HCT116 (cell line): ENCODE measurements around the gene PIGQ. TPM values are rescaled to one million over a fixed set of nuclear protein-coding genes. Genes with fewer than 3 reads are reported as not detected.

ENCODE experiments used
- ATAC-seq: fragments of 200-7000 bp; cut with Tn5 transposase; 2 replicates; pipeline ENCODE4 v1.9.1; 2020; ENCODE audit warnings: mild to moderate bottlenecking, moderate library complexity
- BruUV-seq: library from RNA; stranded (reverse); fragments of 400-500 nt; replicated peaks from 2 replicates; lab custom pipeline; 2021; lab: Mats Ljungman, UMichigan
- CTCF ChIA-PET: fragments of 300-600 bp; sonication (Branson Sonifier 250); formaldehyde crosslinking; loops from one replicate; lab custom pipeline; 2021; ENCODE audit warnings: antibody characterized with exemption; lab: Charles Lee
- POLR2A ChIA-PET: fragments of 300-600, 350-600 bp; sonication (Branson Sonifier 250); formaldehyde crosslinking; loops from one replicate; lab custom pipeline; 2021; ENCODE audit warnings: antibody characterized with exemption; lab: Charles Lee
- RAD21 ChIA-PET, 2 experiments: fragments of 300-600 bp; sonication (Branson Sonifier 250); formaldehyde crosslinking; loops; one replicate each; lab custom pipeline; 2023; ENCODE audit warnings: low total read pairs in 2 of 2; ENCODE audit not compliant: uncharacterized antibody in 2 of 2, unreplicated experiment in 2 of 2, low non-redundant PET in 1 of 2; lab: Charles Lee
- DNase-seq: peaks from one replicate; pipeline ENCODE4 v3.0.0-alpha.2; 2010; ENCODE audit warnings: low read depth, low spot score
- H2AFZ ChIP-seq: fragments of 200-600 bp; shearing (Covaris generic), sonication (generic); 2 replicates; pipeline ENCODE4 v1.6.1; 2017; ENCODE audit warnings: low read depth, mixed run types, mixed read lengths, antibody characterized with exemption, low read length; ENCODE audit not compliant: poor library complexity, severe bottlenecking
- H3K27ac ChIP-seq: 2 replicates; pipeline ENCODE4 v1.5.1; 2012; ENCODE audit warnings: low read depth, low read length
- H3K27me3 ChIP-seq: fragments of 200-600 bp; sonication (generic); 2 replicates; pipeline ENCODE4 v1.6.1; 2016; ENCODE audit warnings: mixed run types, low read length, mixed read lengths; ENCODE audit not compliant: insufficient read depth
- H3K36me3 ChIP-seq, 2 experiments: fragments of 200-500 bp in 1 of 2; fragments of 200-600 bp in 1 of 2; sonication (Bioruptor generic) in 1 of 2; sonication (generic) in 1 of 2; 2 replicates each; pipeline versions ENCODE4 v1.5.1 to v1.6.1; 2014 to 2016; ENCODE audit warnings: low read length in 2 of 2, inconsistent platforms in 1 of 2, mixed read lengths in 1 of 2, mixed run types in 1 of 2; ENCODE audit not compliant: insufficient read depth in 2 of 2, control insufficient read depth in 1 of 2
- H3K4me1 ChIP-seq, 2 experiments: fragments of 200-600 bp in 1 of 2; sonication (generic) in 1 of 2; 2 replicates each; pipeline versions ENCODE4 v1.5.1 to v1.6.1; 2012 to 2017; ENCODE audit warnings: low read length in 2 of 2, inconsistent platforms in 1 of 2, mild to moderate bottlenecking in 1 of 2, mixed read lengths in 1 of 2, mixed run types in 1 of 2, moderate library complexity in 1 of 2; ENCODE audit not compliant: insufficient read depth in 2 of 2, control insufficient read depth in 1 of 2
- H3K4me2 ChIP-seq: fragments of 200-600 bp; sonication (generic); 2 replicates; pipeline ENCODE4 v1.6.1; 2017; ENCODE audit warnings: mixed run types, low read length, mixed read lengths
- H3K4me3 ChIP-seq, 2 experiments: fragments of 200-600 bp in 1 of 2; sonication (generic) in 1 of 2; replicated peaks in 1 of 2; 2 replicates each; pipeline ENCODE4 v1.5.1; 2011 to 2016; ENCODE audit warnings: low read length in 2 of 2, control low read depth in 1 of 2, low read depth in 1 of 2, mild to moderate bottlenecking in 1 of 2, mixed read lengths in 1 of 2, mixed run types in 1 of 2
- H3K79me2 ChIP-seq: fragments of 200-600 bp; sonication (generic); 2 replicates; pipeline ENCODE4 v1.6.1; 2017; ENCODE audit warnings: mild to moderate bottlenecking, mixed run types, low read length, moderate library complexity, mixed read lengths; ENCODE audit not compliant: insufficient read depth
- H3K9ac ChIP-seq: fragments of 200-600 bp; sonication (generic); 2 replicates; pipeline ENCODE4 v1.6.1; 2016; ENCODE audit warnings: low read length, mixed read lengths
- H3K9me2 ChIP-seq: fragments of 200-600 bp; sonication (generic), shearing (Covaris generic); 2 replicates; pipeline ENCODE4 v1.6.1; 2017; ENCODE audit warnings: mixed run types, mild to moderate bottlenecking, moderate library complexity; ENCODE audit not compliant: insufficient read depth
- H3K9me3 ChIP-seq, 2 experiments: fragments of 200-500 bp in 1 of 2; fragments of 200-600 bp in 1 of 2; sonication (Bioruptor generic) in 1 of 2; sonication (generic) in 1 of 2; 2 replicates each; pipeline ENCODE4 v1.6.1; 2014 to 2017; ENCODE audit warnings: low read length in 2 of 2, mixed read lengths in 2 of 2, inconsistent platforms in 1 of 2, low read depth in 1 of 2, mild to moderate bottlenecking in 1 of 2, mixed run types in 1 of 2, moderate library complexity in 1 of 2; ENCODE audit not compliant: control insufficient read depth in 1 of 2, insufficient read depth in 1 of 2
- H4K20me1 ChIP-seq: fragments of 200-600 bp; sonication (generic), shearing (Covaris generic); 2 replicates; pipeline ENCODE4 v1.6.1; 2017; ENCODE audit warnings: mixed run types, mild to moderate bottlenecking, moderate library complexity; ENCODE audit not compliant: insufficient read depth
- EGR1 ChIP-seq: IDR thresholded peaks from 2 replicates; pipeline ENCODE4 v1.6.1; 2012; ENCODE audit warnings: low read depth
- ELF1 ChIP-seq: IDR thresholded peaks from 2 replicates; pipeline ENCODE4 v1.6.1; 2012; ENCODE audit warnings: low read depth, borderline replicate concordance
- JUND ChIP-seq: IDR thresholded peaks from 2 replicates; pipeline ENCODE4 v1.6.1; 2012
- POLR2A ChIP-seq: IDR thresholded peaks from 2 replicates; pipeline ENCODE4 v1.7.0; 2011; ENCODE audit warnings: borderline replicate concordance; ENCODE audit not compliant: insufficient read depth, insufficient read length; ENCODE audit errors: extremely low read depth
- POLR2AphosphoS5 ChIP-seq: IDR thresholded peaks from 2 replicates; pipeline ENCODE4 v1.6.1; 2011; ENCODE audit warnings: mild to moderate bottlenecking, low read depth, low read length, moderate library complexity
- RAD21 ChIP-seq: IDR thresholded peaks from 2 replicates; pipeline ENCODE4 v1.6.1; 2012; ENCODE audit warnings: low read depth, mild to moderate bottlenecking
- SIN3A ChIP-seq: IDR thresholded peaks from 2 replicates; pipeline ENCODE4 v1.6.1; 2012; ENCODE audit warnings: low read depth
- SP1 ChIP-seq: IDR thresholded peaks from 2 replicates; pipeline ENCODE4 v1.6.1; 2012; ENCODE audit warnings: low read depth
- SRF ChIP-seq: IDR thresholded peaks from 2 replicates; pipeline ENCODE4 v1.6.1; 2012; ENCODE audit warnings: low read depth
- TCF7L2 ChIP-seq: IDR thresholded peaks from 2 replicates; pipeline ENCODE4 v1.7.0; 2011; ENCODE audit warnings: borderline replicate concordance, inconsistent platforms; ENCODE audit not compliant: insufficient read depth, insufficient read length; ENCODE audit errors: extremely low read depth
- YY1 ChIP-seq: IDR thresholded peaks from 2 replicates; pipeline ENCODE4 v1.6.1; 2011; ENCODE audit warnings: low read length, low read depth, moderate library complexity, mild to moderate bottlenecking; ENCODE audit not compliant: insufficient replicate concordance; ENCODE audit errors: extremely low read depth
- ZFX ChIP-seq: fragments of 450-650 bp; IDR thresholded peaks from 2 replicates; pipeline ENCODE4 v1.6.1; 2017
- intact Hi-C: fragments of 100-400 bp; cut with micrococcal nuclease; formaldehyde crosslinking; loops from 2 replicates; pipeline ENCODE4 v1.10.0; 2022
- total RNA-seq: library from RNA; stranded (reverse); gene quantifications from one replicate; pipeline ENCODE4 v1.2.1, GENCODE V29; 2021; ENCODE audit not compliant: unreplicated experiment
- TF ChIP-seq, protein P1 (sequence below), 3 experiments: fragments of 200-600 bp in 1 of 3; sonication (generic) in 1 of 3; IDR thresholded peaks in 2 of 3; conservative IDR thresholded peaks in 1 of 3; 2 replicates each; pipeline ENCODE4 v1.5.1; 2012 to 2017; ENCODE audit warnings: low read depth in 2 of 3, low read length in 2 of 3, antibody characterized with exemption in 1 of 3, borderline replicate concordance in 1 of 3, control low read depth in 1 of 3, mild to moderate bottlenecking in 1 of 3, mixed read lengths in 1 of 3, mixed run types in 1 of 3, moderate library complexity in 1 of 3; ENCODE audit not compliant: insufficient read depth in 1 of 3
- TF ChIP-seq, protein P2 (sequence below): IDR thresholded peaks from 2 replicates; pipeline ENCODE4 v1.6.1; 2011; ENCODE audit warnings: mild to moderate bottlenecking, low read length, moderate library complexity; ENCODE audit not compliant: insufficient replicate concordance; ENCODE audit errors: extremely low read depth
- TF ChIP-seq, protein P3 (sequence below): IDR thresholded peaks from 2 replicates; pipeline ENCODE4 v1.6.1; 2012

Gene PIGQ
- total RNA-seq, 1 experiment from 2014 or later = 21.0 TPM

DNA sequence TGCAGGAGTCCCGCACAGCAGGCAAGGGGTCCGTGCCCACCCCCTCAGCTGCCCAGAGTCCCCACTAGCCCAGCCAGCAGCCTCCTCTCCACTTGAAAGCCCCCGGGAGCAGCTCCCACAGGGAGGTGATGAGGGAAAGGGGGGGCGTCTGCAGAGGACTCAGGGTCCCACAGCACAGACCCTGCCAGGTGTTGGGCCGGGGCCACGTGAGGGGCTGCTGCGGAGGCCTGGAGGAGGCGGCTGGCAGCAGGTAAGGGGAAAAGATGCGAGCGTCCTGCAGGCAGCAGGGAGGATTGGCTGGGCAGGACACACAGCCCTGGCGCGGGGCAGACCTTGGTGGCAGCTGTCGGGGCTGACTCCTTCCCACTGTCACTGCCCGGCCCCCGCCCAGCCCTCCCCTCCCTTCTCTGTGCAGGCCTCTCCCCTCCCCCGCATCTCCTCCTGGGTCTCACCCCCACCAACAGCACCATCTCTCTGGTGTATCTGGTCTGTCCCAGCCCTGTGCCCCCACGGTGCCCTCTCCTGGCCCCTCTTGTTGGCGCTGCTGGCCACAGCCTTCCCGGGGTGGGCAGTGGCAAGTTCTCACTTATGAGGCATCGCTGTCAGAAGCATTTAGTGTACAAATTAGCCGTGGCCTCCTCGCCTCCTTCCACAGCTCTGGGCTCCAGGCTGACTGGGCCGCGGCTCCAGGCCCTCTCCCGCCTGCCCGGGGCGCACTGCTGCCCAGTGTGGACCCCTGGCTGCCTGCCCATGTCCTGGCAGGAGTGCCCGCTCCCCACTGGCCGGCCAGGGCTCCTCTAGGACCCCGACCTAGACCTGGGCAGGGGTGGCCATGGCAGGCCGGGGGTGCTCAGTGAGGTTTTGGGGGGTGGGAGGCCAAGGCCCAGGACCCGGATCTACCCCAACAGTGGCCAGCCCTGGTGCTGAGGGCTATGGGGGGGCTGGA lies 14.0 kb upstream of the PIGQ start:
- TF ChIP-seq, protein P1, sequence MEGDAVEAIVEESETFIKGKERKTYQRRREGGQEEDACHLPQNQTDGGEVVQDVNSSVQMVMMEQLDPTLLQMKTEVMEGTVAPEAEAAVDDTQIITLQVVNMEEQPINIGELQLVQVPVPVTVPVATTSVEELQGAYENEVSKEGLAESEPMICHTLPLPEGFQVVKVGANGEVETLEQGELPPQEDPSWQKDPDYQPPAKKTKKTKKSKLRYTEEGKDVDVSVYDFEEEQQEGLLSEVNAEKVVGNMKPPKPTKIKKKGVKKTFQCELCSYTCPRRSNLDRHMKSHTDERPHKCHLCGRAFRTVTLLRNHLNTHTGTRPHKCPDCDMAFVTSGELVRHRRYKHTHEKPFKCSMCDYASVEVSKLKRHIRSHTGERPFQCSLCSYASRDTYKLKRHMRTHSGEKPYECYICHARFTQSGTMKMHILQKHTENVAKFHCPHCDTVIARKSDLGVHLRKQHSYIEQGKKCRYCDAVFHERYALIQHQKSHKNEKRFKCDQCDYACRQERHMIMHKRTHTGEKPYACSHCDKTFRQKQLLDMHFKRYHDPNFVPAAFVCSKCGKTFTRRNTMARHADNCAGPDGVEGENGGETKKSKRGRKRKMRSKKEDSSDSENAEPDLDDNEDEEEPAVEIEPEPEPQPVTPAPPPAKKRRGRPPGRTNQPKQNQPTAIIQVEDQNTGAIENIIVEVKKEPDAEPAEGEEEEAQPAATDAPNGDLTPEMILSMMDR (IDR thresholded peaks at IDR 0.05 in 2 of 3, conservative IDR thresholded peaks at IDR 0.05 in 1 of 3; ENCODE audit: borderline replicate concordance in 1 of 3, insufficient read depth in 1 of 3, low read depth in 2 of 3, low read length in 2 of 3) = no peak
- TF ChIP-seq ZFX = no peak
- intact Hi-C loops = no loop called here
- H3K36me3 ChIP-seq = no peaks in the 10 kb centered on the region
- DNase-seq (no peak), ATAC-seq (no peak; the same call in 1 of the 2 replicates)
- H3K4me3 ChIP-seq = no peak overlapping the region
- H2AFZ ChIP-seq = no peak overlapping the region
- H3K27me3 ChIP-seq = no peaks in the 10 kb centered on the region
- ChIA-PET CTCF (no interaction called here), RAD21 (no interaction called here), POLR2A (no interaction called here)
- H3K4me1 ChIP-seq = no peaks in the 10 kb centered on the region
- no peak overlapping the region for H3K27ac ChIP-seq
- no peaks in the 10 kb centered on the region for H3K9me2 ChIP-seq
- no peak overlapping the region for H3K9ac ChIP-seq
- H4K20me1 ChIP-seq = no peaks in the 10 kb centered on the region
- H3K9me3 ChIP-seq = no peaks in the 10 kb centered on the region
- no TSS peak for BruUV-seq
- no peak overlapping the region for H3K4me2 ChIP-seq
- no peaks in the 10 kb centered on the region for H3K79me2 ChIP-seq

DNA sequence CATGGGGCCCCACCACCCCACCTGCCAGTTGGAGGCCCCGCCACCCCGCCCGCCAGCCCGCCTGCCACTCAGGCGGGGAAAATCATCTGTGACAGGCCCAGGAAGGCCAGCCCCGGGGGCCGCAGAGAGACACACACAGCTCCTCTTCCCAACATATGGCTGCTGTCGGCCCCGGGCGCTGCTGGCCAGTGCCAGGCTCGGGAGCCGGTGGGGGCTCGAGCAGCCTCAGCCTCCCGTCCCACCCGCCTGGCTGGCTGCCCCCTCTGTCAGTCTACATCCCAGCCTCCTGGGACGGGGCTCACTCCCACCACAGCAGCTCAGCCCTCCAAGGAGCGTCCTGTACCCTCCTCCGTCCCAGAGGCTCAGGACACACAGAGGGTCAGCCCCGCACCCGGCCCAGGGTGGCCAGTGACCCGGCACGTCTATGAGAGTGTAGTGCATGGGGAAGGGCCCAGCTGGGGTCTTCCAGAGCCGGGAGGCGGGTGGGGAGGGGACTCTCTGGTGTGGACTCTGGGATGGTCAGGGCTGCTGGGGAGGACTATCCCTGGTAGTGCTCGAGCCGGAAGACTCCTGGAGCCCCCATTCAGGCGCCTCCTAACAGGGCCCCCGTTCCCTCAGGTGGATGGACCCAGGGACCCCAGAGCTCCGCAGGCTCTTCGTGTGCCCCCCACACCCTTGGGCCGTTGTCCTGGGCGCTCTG lies 13.1 kb upstream of the PIGQ start:
- intact Hi-C loops = no loop called here
- Histone ChIP-seq H3K4me1 (no peaks in the 10 kb centered on the region), H3K9me3 (no peaks in the 10 kb centered on the region), H3K36me3 (no peaks in the 10 kb centered on the region), H3K27ac (no peak overlapping the region), H3K4me2 (no peak overlapping the region), H3K9me2 (no peaks in the 10 kb centered on the region), H4K20me1 (no peaks in the 10 kb centered on the region), H3K27me3 (no peaks in the 10 kb centered on the region), H3K4me3 (no peak overlapping the region), H2AFZ (no peak overlapping the region), H3K79me2 (no peaks in the 10 kb centered on the region), H3K9ac (no peak overlapping the region)
- POLR2A ChIA-PET = no interaction called here
- ATAC-seq (no peak), DNase-seq (no peak)
- CTCF ChIA-PET = no interaction called here
- no TSS peak for BruUV-seq
- RAD21 ChIA-PET = no interaction called here
- TF ChIP-seq SP1 (no peak), SIN3A (no peak), EGR1 (no peak), TCF7L2 (no peak), POLR2AphosphoS5 (no peak), SRF (no peak), RAD21 (no peak), POLR2A (no peak), YY1 (no peak), JUND (no peak), ELF1 (no peak), ZFX (no peak)
- TF ChIP-seq, protein P2, sequence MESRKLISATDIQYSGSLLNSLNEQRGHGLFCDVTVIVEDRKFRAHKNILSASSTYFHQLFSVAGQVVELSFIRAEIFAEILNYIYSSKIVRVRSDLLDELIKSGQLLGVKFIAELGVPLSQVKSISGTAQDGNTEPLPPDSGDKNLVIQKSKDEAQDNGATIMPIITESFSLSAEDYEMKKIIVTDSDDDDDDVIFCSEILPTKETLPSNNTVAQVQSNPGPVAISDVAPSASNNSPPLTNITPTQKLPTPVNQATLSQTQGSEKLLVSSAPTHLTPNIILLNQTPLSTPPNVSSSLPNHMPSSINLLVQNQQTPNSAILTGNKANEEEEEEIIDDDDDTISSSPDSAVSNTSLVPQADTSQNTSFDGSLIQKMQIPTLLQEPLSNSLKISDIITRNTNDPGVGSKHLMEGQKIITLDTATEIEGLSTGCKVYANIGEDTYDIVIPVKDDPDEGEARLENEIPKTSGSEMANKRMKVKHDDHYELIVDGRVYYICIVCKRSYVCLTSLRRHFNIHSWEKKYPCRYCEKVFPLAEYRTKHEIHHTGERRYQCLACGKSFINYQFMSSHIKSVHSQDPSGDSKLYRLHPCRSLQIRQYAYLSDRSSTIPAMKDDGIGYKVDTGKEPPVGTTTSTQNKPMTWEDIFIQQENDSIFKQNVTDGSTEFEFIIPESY = no peak
- TF ChIP-seq, protein P3, sequence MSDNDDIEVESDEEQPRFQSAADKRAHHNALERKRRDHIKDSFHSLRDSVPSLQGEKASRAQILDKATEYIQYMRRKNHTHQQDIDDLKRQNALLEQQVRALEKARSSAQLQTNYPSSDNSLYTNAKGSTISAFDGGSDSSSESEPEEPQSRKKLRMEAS = no peak
